HEK293 (cell line): ENCODE data around the gene PRKCE.

Source experiments
- CTCF ChIA-PET: fragments of 350-600 bp; formaldehyde crosslinking; extraction: SDS; loops from one replicate; lab custom pipeline; 2021; ENCODE audit warnings: antibody characterized with exemption; lab: Yijun Ruan, JAX
- POLR2A ChIA-PET: fragments of 300-600 bp; formaldehyde crosslinking; extraction: SDS; loops from one replicate; lab custom pipeline; 2020; ENCODE audit warnings: antibody characterized with exemption, inconsistent platforms; lab: Yijun Ruan, JAX
- H3K27ac ChIP-seq: fragments of 200-500 bp; sonication (Bioruptor generic); 2 replicates; pipeline ENCODE4 v1.5.1; 2014; ENCODE audit warnings: low read depth, low read length, control low read depth, inconsistent platforms; ENCODE audit errors: extremely low read depth
- H3K36me3 ChIP-seq, 2 experiments: fragments of 200-500 bp in 1 of 2; sonication (Bioruptor generic) in 1 of 2; 1 replicate in 1 of 2; 2 replicates in 1 of 2; pipeline ENCODE4 v1.5.1; 2014 to 2017; ENCODE audit warnings: inconsistent platforms in 2 of 2, low read length in 2 of 2; ENCODE audit not compliant: control insufficient read depth in 2 of 2, insufficient read depth in 1 of 2
- H3K4me1 ChIP-seq: fragments of 200-500 bp; sonication (Bioruptor generic); 2 replicates; pipeline ENCODE4 v1.5.1; 2014; ENCODE audit warnings: mild to moderate bottlenecking, low read length, inconsistent platforms; ENCODE audit not compliant: control insufficient read depth, insufficient read depth
- H3K4me3 ChIP-seq: 2 replicates; pipeline ENCODE4 v1.5.1; 2011; ENCODE audit warnings: low read depth, mild to moderate bottlenecking, control low read depth, low read length, moderate library complexity
- H3K9me3 ChIP-seq: fragments of 200-500 bp; sonication (Bioruptor generic); 2 replicates; pipeline ENCODE4 v1.5.1; 2014; ENCODE audit warnings: low read depth, low read length, inconsistent platforms; ENCODE audit not compliant: control insufficient read depth, insufficient read depth
- EGR2 ChIP-seq: fragments of 450-650 bp; formaldehyde crosslinking; IDR thresholded peaks from 2 replicates; pipeline ENCODE4 v1.5.1; 2016; ENCODE audit warnings: low read depth, missing biosample characterization, missing genetic modification characterization
- KLF10 ChIP-seq: fragments of 450-650 bp; IDR thresholded peaks from 2 replicates; pipeline ENCODE4 v1.5.1; 2018; ENCODE audit warnings: missing biosample characterization, mild to moderate bottlenecking, missing genetic modification characterization
- OVOL3 ChIP-seq: fragments of 450-650 bp; formaldehyde crosslinking; IDR thresholded peaks from 2 replicates; pipeline ENCODE4 v1.5.1; 2016; ENCODE audit warnings: missing biosample characterization, missing genetic modification characterization
- ZFP3 ChIP-seq: fragments of 450-650 bp; formaldehyde crosslinking; IDR thresholded peaks from 2 replicates; pipeline ENCODE4 v1.5.1; 2016; ENCODE audit warnings: low read depth, missing biosample characterization, missing genetic modification characterization
- ZNF132 ChIP-seq: fragments of 450-650 bp; formaldehyde crosslinking; IDR thresholded peaks from 2 replicates; pipeline ENCODE4 v1.5.1; 2017; ENCODE audit warnings: missing biosample characterization, missing genetic modification characterization, borderline replicate concordance
- ZNF140 ChIP-seq: fragments of 450-650 bp; formaldehyde crosslinking; IDR thresholded peaks from 2 replicates; pipeline ENCODE4 v1.5.1; 2016; ENCODE audit warnings: missing biosample characterization, missing genetic modification characterization
- ZNF521 ChIP-seq: fragments of 450-650 bp; formaldehyde crosslinking; IDR thresholded peaks from 2 replicates; pipeline ENCODE4 v1.5.1; 2017; ENCODE audit warnings: missing biosample characterization, mild to moderate bottlenecking, missing genetic modification characterization
- ZNF549 ChIP-seq: fragments of 450-650 bp; IDR thresholded peaks from 2 replicates; pipeline ENCODE4 v1.5.1; 2018; ENCODE audit warnings: missing biosample characterization, missing genetic modification characterization, mild to moderate bottlenecking, inconsistent platforms, moderate library complexity
- ZNF658 ChIP-seq: fragments of 450-650 bp; formaldehyde crosslinking; IDR thresholded peaks from 2 replicates; pipeline ENCODE4; 2016; ENCODE audit warnings: missing biosample characterization, missing genetic modification characterization
- ZNF785 ChIP-seq: fragments of 450-650 bp; formaldehyde crosslinking; IDR thresholded peaks from 2 replicates; pipeline ENCODE4 v1.5.1; 2016; ENCODE audit warnings: missing biosample characterization, missing genetic modification characterization
- TF ChIP-seq, protein P1 (sequence below): fragments of 450-650 bp; formaldehyde crosslinking; IDR thresholded peaks from 2 replicates; pipeline ENCODE4 v1.5.1; 2016; ENCODE audit warnings: missing biosample characterization, missing genetic modification characterization
- TF ChIP-seq, protein P2 (sequence below): fragments of 450-650 bp; IDR thresholded peaks from 2 replicates; pipeline ENCODE4 v1.5.1; 2018; ENCODE audit warnings: missing biosample characterization, mild to moderate bottlenecking, missing genetic modification characterization
- TF ChIP-seq, protein P3 (sequence below): IDR thresholded peaks from 2 replicates; pipeline ENCODE4 v1.6.1; 2011; ENCODE audit warnings: mild to moderate bottlenecking, low read depth, low read length, borderline replicate concordance
- TF ChIP-seq, protein P4 (sequence below): fragments of 450-650 bp; formaldehyde crosslinking; IDR thresholded peaks from 2 replicates; pipeline ENCODE4 v1.5.1; 2016; ENCODE audit warnings: missing biosample characterization, missing genetic modification characterization
- TF ChIP-seq, protein P5 (sequence below): fragments of 450-650 bp; formaldehyde crosslinking; IDR thresholded peaks from 2 replicates; pipeline ENCODE4 v1.5.1; 2017; ENCODE audit warnings: missing biosample characterization, missing genetic modification characterization
- TF ChIP-seq, protein P6 (sequence below): fragments of 450-650 bp; formaldehyde crosslinking; IDR thresholded peaks from 2 replicates; pipeline ENCODE4 v1.5.1; 2016; ENCODE audit warnings: missing biosample characterization, missing genetic modification characterization, borderline replicate concordance

PRKCE gene

DNA sequence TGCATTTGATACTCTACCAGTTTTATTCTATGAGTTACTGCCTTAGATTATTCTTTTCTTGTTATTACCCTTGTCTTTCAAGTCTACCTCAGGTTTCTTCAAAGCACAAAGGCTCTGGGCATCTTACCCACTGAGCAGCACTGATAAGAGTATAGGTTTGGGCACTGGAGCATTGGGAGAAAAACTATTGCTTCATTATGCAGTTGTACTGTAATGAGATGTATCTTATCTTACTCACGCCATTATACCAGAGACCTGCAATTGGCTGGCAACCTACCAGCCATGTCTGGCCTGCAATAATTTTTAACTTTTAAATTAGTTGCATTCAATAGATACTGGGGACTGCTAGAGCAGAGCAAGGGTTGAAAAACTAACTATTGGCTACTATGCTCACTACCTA lies 21.5 kb upstream of the PRKCE start:
- CTCF ChIA-PET, result no interaction called here
- TF ChIP-seq ZFP3 (tag by site-specific recombination), result no peak
- no peak for TF ChIP-seq ZNF140 (tag by site-specific recombination)
- TF ChIP-seq, protein P1, sequence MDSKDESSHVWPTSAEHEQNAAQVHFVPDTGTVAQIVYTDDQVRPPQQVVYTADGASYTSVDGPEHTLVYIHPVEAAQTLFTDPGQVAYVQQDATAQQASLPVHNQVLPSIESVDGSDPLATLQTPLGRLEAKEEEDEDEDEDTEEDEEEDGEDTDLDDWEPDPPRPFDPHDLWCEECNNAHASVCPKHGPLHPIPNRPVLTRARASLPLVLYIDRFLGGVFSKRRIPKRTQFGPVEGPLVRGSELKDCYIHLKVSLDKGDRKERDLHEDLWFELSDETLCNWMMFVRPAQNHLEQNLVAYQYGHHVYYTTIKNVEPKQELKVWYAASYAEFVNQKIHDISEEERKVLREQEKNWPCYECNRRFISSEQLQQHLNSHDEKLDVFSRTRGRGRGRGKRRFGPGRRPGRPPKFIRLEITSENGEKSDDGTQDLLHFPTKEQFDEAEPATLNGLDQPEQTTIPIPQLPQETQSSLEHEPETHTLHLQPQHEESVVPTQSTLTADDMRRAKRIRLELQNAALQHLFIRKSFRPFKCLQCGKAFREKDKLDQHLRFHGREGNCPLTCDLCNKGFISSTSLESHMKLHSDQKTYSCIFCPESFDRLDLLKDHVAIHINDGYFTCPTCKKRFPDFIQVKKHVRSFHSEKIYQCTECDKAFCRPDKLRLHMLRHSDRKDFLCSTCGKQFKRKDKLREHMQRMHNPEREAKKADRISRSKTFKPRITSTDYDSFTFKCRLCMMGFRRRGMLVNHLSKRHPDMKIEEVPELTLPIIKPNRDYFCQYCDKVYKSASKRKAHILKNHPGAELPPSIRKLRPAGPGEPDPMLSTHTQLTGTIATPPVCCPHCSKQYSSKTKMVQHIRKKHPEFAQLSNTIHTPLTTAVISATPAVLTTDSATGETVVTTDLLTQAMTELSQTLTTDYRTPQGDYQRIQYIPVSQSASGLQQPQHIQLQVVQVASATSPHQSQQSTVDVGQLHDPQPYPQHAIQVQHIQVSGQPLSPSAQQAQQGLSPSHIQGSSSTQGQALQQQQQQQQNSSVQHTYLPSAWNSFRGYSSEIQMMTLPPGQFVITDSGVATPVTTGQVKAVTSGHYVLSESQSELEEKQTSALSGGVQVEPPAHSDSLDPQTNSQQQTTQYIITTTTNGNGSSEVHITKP (tag by site-specific recombination), result no peak
- no peak for TF ChIP-seq ZNF785 (tag by site-specific recombination)
- TF ChIP-seq ZNF549 (tag by site-specific recombination), result no peak
- TF ChIP-seq ZNF132 (tag by site-specific recombination), result no peak
- TF ChIP-seq, protein P2, sequence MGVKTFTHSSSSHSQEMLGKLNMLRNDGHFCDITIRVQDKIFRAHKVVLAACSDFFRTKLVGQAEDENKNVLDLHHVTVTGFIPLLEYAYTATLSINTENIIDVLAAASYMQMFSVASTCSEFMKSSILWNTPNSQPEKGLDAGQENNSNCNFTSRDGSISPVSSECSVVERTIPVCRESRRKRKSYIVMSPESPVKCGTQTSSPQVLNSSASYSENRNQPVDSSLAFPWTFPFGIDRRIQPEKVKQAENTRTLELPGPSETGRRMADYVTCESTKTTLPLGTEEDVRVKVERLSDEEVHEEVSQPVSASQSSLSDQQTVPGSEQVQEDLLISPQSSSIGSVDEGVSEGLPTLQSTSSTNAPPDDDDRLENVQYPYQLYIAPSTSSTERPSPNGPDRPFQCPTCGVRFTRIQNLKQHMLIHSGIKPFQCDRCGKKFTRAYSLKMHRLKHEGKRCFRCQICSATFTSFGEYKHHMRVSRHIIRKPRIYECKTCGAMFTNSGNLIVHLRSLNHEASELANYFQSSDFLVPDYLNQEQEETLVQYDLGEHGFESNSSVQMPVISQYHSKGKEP, result no peak
- no peak for TF ChIP-seq ZNF658 (tag by site-specific recombination)
- TF ChIP-seq, protein P3, sequence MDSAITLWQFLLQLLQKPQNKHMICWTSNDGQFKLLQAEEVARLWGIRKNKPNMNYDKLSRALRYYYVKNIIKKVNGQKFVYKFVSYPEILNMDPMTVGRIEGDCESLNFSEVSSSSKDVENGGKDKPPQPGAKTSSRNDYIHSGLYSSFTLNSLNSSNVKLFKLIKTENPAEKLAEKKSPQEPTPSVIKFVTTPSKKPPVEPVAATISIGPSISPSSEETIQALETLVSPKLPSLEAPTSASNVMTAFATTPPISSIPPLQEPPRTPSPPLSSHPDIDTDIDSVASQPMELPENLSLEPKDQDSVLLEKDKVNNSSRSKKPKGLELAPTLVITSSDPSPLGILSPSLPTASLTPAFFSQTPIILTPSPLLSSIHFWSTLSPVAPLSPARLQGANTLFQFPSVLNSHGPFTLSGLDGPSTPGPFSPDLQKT, result no peak
- no peak for TF ChIP-seq ZNF521 (tag by site-specific recombination)
- TF ChIP-seq, protein P4, sequence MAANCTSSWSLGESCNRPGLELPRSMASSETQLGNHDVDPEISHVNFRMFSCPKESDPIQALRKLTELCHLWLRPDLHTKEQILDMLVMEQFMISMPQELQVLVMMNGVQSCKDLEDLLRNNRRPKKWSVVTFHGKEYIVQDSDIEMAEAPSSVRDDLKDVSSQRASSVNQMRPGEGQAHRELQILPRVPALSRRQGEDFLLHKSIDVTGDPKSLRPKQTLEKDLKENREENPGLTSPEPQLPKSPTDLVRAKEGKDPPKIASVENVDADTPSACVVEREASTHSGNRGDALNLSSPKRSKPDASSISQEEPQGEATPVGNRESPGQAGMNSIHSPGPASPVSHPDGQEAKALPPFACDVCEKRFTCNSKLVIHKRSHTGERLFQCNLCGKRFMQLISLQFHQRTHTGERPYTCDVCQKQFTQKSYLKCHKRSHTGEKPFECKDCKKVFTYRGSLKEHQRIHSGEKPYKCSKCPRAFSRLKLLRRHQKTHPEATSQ, result no peak
- POLR2A ChIA-PET, result no interaction called here
- Histone ChIP-seq H3K27ac (no peak overlapping the region), H3K9me3 (no peaks in the 10 kb centered on the region), H3K36me3 (no peaks in the 10 kb centered on the region), H3K4me3 (no peak overlapping the region), H3K4me1 (no peaks in the 10 kb centered on the region)

DNA sequence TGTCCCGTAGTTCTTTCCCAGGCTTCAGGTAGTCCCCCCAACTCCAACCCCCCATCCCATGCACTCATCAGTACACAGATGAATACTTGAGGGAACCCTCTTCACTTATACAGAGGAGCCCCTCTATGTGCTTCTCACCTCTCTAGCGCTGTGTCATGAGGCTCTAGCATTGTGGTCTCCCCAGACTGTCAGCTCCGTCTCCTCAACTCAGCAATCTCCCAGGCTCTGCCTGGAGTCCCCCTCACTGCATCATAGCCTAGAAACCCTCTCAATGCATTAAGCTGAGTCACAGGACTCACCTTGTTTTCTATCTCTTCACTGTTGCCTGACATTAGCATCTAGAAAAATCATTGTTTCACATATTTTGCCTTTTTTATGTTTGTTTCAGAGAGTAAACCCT lies 20.2 kb upstream of the PRKCE start:
- Histone ChIP-seq H3K27ac (no peak overlapping the region), H3K4me1 (no peaks in the 10 kb centered on the region), H3K36me3 (no peaks in the 10 kb centered on the region), H3K4me3 (no peak overlapping the region), H3K9me3 (no peaks in the 10 kb centered on the region)
- TF ChIP-seq, protein P5, sequence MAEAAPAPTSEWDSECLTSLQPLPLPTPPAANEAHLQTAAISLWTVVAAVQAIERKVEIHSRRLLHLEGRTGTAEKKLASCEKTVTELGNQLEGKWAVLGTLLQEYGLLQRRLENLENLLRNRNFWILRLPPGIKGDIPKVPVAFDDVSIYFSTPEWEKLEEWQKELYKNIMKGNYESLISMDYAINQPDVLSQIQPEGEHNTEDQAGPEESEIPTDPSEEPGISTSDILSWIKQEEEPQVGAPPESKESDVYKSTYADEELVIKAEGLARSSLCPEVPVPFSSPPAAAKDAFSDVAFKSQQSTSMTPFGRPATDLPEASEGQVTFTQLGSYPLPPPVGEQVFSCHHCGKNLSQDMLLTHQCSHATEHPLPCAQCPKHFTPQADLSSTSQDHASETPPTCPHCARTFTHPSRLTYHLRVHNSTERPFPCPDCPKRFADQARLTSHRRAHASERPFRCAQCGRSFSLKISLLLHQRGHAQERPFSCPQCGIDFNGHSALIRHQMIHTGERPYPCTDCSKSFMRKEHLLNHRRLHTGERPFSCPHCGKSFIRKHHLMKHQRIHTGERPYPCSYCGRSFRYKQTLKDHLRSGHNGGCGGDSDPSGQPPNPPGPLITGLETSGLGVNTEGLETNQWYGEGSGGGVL (tag by site-specific recombination), result no peak
- POLR2A ChIA-PET, result no interaction called here
- CTCF ChIA-PET, result no interaction called here

DNA sequence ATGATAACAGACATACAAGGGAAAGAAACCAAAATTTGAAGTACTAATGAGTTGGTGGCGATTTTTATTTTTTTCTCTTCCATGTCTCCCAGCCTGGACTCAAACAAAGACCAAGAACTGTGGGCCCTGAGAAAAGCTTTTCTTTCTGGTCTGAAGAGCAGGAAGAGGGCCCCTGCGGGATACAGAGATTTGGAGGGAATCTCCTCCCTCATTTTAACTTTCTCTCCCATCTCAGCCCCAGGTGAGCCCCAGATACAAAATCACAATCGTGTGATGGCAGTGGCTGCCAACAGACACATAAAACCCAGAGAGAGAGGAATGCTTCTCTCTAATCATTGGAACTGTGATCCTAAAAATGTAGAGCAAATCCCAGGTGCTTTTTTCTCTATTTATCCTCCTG lies 19.5 kb upstream of the PRKCE start:
- Histone ChIP-seq H3K9me3 (no peaks in the 10 kb centered on the region), H3K4me1 (no peaks in the 10 kb centered on the region), H3K27ac (no peak overlapping the region), H3K36me3 (no peaks in the 10 kb centered on the region), H3K4me3 (no peak overlapping the region)
- ChIA-PET POLR2A (no interaction called here), CTCF (no interaction called here)
- TF ChIP-seq, protein P6, sequence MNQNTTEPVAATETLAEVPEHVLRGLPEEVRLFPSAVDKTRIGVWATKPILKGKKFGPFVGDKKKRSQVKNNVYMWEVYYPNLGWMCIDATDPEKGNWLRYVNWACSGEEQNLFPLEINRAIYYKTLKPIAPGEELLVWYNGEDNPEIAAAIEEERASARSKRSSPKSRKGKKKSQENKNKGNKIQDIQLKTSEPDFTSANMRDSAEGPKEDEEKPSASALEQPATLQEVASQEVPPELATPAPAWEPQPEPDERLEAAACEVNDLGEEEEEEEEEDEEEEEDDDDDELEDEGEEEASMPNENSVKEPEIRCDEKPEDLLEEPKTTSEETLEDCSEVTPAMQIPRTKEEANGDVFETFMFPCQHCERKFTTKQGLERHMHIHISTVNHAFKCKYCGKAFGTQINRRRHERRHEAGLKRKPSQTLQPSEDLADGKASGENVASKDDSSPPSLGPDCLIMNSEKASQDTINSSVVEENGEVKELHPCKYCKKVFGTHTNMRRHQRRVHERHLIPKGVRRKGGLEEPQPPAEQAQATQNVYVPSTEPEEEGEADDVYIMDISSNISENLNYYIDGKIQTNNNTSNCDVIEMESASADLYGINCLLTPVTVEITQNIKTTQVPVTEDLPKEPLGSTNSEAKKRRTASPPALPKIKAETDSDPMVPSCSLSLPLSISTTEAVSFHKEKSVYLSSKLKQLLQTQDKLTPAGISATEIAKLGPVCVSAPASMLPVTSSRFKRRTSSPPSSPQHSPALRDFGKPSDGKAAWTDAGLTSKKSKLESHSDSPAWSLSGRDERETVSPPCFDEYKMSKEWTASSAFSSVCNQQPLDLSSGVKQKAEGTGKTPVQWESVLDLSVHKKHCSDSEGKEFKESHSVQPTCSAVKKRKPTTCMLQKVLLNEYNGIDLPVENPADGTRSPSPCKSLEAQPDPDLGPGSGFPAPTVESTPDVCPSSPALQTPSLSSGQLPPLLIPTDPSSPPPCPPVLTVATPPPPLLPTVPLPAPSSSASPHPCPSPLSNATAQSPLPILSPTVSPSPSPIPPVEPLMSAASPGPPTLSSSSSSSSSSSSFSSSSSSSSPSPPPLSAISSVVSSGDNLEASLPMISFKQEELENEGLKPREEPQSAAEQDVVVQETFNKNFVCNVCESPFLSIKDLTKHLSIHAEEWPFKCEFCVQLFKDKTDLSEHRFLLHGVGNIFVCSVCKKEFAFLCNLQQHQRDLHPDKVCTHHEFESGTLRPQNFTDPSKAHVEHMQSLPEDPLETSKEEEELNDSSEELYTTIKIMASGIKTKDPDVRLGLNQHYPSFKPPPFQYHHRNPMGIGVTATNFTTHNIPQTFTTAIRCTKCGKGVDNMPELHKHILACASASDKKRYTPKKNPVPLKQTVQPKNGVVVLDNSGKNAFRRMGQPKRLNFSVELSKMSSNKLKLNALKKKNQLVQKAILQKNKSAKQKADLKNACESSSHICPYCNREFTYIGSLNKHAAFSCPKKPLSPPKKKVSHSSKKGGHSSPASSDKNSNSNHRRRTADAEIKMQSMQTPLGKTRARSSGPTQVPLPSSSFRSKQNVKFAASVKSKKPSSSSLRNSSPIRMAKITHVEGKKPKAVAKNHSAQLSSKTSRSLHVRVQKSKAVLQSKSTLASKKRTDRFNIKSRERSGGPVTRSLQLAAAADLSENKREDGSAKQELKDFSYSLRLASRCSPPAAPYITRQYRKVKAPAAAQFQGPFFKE, result no peak
- TF ChIP-seq EGR2 (tag by site-specific recombination) (no peak), KLF10 (no peak), OVOL3 (tag by site-specific recombination) (no peak)
